ENCODE measurements around the gene MYO9A.

DNA sequence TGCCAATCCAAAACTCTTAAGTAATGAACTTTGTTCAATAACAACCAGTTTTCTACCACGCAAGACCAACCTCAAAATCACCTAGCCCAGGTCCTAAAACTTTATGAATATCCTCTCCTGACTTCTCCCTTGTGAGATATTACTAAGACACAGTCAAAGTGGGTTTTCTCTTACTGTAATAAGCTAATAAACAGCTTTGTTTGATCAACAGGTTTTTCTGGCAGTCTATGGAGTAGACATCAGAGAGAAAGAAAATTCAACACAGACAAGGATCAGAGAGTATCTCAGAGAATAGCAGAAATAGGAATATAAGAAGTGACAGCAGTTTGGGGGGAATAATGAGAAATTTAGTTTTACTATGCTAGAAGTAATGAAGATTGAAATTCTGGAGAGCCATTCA, 228.0 kb downstream of the MYO9A start:
- TF ChIP-seq, protein P1, sequence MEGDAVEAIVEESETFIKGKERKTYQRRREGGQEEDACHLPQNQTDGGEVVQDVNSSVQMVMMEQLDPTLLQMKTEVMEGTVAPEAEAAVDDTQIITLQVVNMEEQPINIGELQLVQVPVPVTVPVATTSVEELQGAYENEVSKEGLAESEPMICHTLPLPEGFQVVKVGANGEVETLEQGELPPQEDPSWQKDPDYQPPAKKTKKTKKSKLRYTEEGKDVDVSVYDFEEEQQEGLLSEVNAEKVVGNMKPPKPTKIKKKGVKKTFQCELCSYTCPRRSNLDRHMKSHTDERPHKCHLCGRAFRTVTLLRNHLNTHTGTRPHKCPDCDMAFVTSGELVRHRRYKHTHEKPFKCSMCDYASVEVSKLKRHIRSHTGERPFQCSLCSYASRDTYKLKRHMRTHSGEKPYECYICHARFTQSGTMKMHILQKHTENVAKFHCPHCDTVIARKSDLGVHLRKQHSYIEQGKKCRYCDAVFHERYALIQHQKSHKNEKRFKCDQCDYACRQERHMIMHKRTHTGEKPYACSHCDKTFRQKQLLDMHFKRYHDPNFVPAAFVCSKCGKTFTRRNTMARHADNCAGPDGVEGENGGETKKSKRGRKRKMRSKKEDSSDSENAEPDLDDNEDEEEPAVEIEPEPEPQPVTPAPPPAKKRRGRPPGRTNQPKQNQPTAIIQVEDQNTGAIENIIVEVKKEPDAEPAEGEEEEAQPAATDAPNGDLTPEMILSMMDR (IDR thresholded peaks at IDR 0.05; ENCODE audit: borderline replicate concordance, extremely low read depth, low read length, poor library complexity, severe bottlenecking) = no peak
- TF ChIP-seq EZH2 (IDR thresholded peaks at IDR 0.05; ENCODE audit: borderline replicate concordance, low read depth, low read length, severe bottlenecking) = no peak
